Smooth muscle cell (in vitro differentiated cells): ENCODE data around the gene SNTB2. TPM values are rescaled to one million over a fixed set of nuclear protein-coding genes. Genes with fewer than 3 reads are reported as not detected.

Source experiments
- DNase-seq: peaks from one replicate; lab custom pipeline; 2025; ENCODE audit not compliant: unreplicated experiment; lab: John Stamatoyannopoulos, UW
- H2AFZ ChIP-seq: fragments of 200-600 bp; sonication (generic); 2 replicates; pipeline ENCODE4 v1.6.0; 2016; ENCODE audit warnings: antibody characterized with exemption, low read depth, mild to moderate bottlenecking
- H3F3A ChIP-seq: fragments of 200-600 bp; sonication (generic); 2 replicates; pipeline ENCODE4 v1.6.0; 2017; ENCODE audit warnings: antibody characterized with exemption, low read depth
- H3K27ac ChIP-seq: fragments of 200-600 bp; sonication (generic); 2 replicates; pipeline ENCODE4 v1.5.1; 2016; ENCODE audit warnings: low read depth, mild to moderate bottlenecking
- H3K27me3 ChIP-seq: fragments of 200-600 bp; sonication (generic); 2 replicates; pipeline ENCODE4 v1.6.1; 2016; ENCODE audit warnings: low read depth, mild to moderate bottlenecking
- H3K36me3 ChIP-seq: fragments of 200-600 bp; sonication (generic); 2 replicates; pipeline ENCODE4 v1.5.1; 2016; ENCODE audit warnings: low read depth
- H3K4me1 ChIP-seq: fragments of 200-600 bp; sonication (generic); 2 replicates; pipeline ENCODE4 v1.5.1; 2016; ENCODE audit warnings: low read depth
- H3K4me2 ChIP-seq: fragments of 200-600 bp; sonication (generic); 2 replicates; pipeline ENCODE4 v1.6.0; 2016; ENCODE audit warnings: mild to moderate bottlenecking
- H3K4me3 ChIP-seq: fragments of 200-600 bp; sonication (generic); 2 replicates; pipeline ENCODE4 v1.5.1; 2016; ENCODE audit warnings: mild to moderate bottlenecking
- H3K79me2 ChIP-seq: fragments of 200-600 bp; sonication (generic); 2 replicates; pipeline ENCODE4 v1.6.0; 2016; ENCODE audit warnings: low read depth, mild to moderate bottlenecking
- H3K9ac ChIP-seq: fragments of 200-600 bp; sonication (generic); 2 replicates; pipeline ENCODE4 v1.6.0; 2016; ENCODE audit warnings: low read depth
- H3K9me3 ChIP-seq: fragments of 200-600 bp; sonication (generic); replicated peaks from 2 replicates; pipeline ENCODE4 v1.5.1; 2016; ENCODE audit warnings: low read depth
- H4K20me1 ChIP-seq: fragments of 200-600 bp; sonication (generic); 2 replicates; pipeline ENCODE4 v1.6.0; 2016; ENCODE audit warnings: low read depth
- WGBS: methylation state at CpG from one replicate; pipeline ENCODE4 v1.1.7; 2016; ENCODE audit warnings: low lambda C conversion rate; 5-methylcytosine and 5-hydroxymethylcytosine counted together
- polyA plus RNA-seq: library from polyadenylated mRNA; unstranded; fragments of >200 nt; fragmentation: Nextera tagmentation; extraction: Ambion mirVana; gene quantifications from 2 replicates; pipeline ENCODE4 v1.2.1, GENCODE V29; 2016
- total RNA-seq: library from RNA; depleted of rRNA; stranded (reverse); fragments of >200 nt; gene quantifications from 2 replicates; pipeline ENCODE4 v1.2.3, GENCODE V29; 2014
- TF ChIP-seq, protein P1 (sequence below): fragments of 200-600 bp; sonication (generic); IDR thresholded peaks from 2 replicates; pipeline ENCODE4 v1.5.1; 2017; ENCODE audit warnings: borderline replicate concordance, mild to moderate bottlenecking, antibody characterized with exemption; ENCODE audit not compliant: insufficient read depth, poor library complexity, severe bottlenecking

Gene SNTB2
- total and polyA plus RNA-seq, 2 experiments from 2014 or later, result 17.1 to 25.9 TPM

DNA sequence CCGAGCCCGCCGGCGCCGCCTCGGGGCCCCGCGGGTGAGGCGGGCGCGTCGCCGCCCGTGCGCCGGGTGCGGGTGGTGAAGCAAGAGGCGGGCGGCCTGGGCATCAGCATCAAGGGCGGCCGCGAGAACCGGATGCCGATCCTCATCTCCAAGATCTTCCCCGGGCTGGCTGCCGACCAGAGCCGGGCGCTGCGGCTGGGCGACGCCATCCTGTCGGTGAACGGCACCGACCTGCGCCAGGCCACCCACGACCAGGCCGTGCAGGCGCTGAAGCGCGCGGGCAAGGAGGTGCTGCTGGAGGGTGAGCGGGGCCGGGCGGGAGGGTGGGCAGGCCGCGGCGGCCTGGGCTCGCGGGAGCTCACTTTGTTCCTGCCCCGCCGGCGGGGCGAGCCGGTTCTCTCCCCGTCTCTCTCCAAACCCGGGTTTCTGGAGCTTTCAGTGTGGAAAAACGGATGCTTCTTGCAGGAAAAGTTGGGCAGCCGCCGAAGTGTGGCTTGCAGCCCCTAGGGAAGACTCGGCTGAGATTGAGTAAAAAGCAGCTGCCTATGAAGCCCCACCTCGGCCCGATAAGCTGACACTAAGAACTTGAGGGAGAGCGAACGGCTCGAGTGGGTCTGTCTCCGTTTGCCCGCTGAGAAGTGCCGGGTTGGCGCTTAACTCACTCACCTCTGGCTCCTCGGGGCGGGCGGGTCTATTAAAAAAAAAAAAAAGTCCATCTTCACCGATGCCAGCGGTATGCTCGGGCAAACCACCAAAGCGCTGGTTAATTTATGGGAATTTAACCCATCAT lies 677 bp downstream of the SNTB2 start:
- TF ChIP-seq, protein P1, sequence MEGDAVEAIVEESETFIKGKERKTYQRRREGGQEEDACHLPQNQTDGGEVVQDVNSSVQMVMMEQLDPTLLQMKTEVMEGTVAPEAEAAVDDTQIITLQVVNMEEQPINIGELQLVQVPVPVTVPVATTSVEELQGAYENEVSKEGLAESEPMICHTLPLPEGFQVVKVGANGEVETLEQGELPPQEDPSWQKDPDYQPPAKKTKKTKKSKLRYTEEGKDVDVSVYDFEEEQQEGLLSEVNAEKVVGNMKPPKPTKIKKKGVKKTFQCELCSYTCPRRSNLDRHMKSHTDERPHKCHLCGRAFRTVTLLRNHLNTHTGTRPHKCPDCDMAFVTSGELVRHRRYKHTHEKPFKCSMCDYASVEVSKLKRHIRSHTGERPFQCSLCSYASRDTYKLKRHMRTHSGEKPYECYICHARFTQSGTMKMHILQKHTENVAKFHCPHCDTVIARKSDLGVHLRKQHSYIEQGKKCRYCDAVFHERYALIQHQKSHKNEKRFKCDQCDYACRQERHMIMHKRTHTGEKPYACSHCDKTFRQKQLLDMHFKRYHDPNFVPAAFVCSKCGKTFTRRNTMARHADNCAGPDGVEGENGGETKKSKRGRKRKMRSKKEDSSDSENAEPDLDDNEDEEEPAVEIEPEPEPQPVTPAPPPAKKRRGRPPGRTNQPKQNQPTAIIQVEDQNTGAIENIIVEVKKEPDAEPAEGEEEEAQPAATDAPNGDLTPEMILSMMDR, result no peak
- 1% methylated on average over 75 of the region's 76 CpGs for WGBS
- DNase-seq, result peak; percentile 16
- Histone ChIP-seq H3F3A (no peaks in the 10 kb centered on the region), H3K79me2 (peaks cover 33% of the 10 kb centered on the region), H3K4me2 (peak overlapping the region; percentile 89), H2AFZ (peak overlapping the region; percentile 60), H3K9me3 (no peaks in the 10 kb centered on the region), H4K20me1 (peaks cover 41% of the 10 kb centered on the region), H3K9ac (peak overlapping the region; percentile 65), H3K27ac (peak overlapping the region; percentile 0), H3K36me3 (no peaks in the 10 kb centered on the region), H3K4me3 (peak overlapping the region; percentile 93), H3K27me3 (no peaks in the 10 kb centered on the region), H3K4me1 (peaks cover 20% of the 10 kb centered on the region)

GRCh38 chr16:69188236-69188549 lies 1.2 kb downstream of the SNTB2 start:
- H3K4me3 ChIP-seq, result peak overlapping the region; percentile 93
- peaks cover 46% of the 10 kb centered on the region for H4K20me1 ChIP-seq
- peak overlapping the region; percentile 60 for H2AFZ ChIP-seq
- 14% methylated on average over 5 of the region's 5 CpGs for WGBS
- no peaks in the 10 kb centered on the region for H3K36me3 ChIP-seq
- peaks cover 20% of the 10 kb centered on the region for H3K4me1 ChIP-seq
- DNase-seq, result no peak
- no peaks in the 10 kb centered on the region for H3F3A ChIP-seq
- TF ChIP-seq, protein P1, result no peak
- H3K9me3 ChIP-seq, result no peaks in the 10 kb centered on the region
- peak overlapping the region; percentile 89 for H3K4me2 ChIP-seq
- H3K27ac ChIP-seq, result peak overlapping the region; percentile 0
- peak overlapping the region; percentile 65 for H3K9ac ChIP-seq
- H3K79me2 ChIP-seq, result peaks cover 38% of the 10 kb centered on the region
- H3K27me3 ChIP-seq, result no peaks in the 10 kb centered on the region

GRCh38 chr16:69188716-69189115 lies 1.8 kb downstream of the SNTB2 start:
- no peak overlapping the region for H2AFZ ChIP-seq

More at GRCh38 chr16:69188716-69189115, 1.8 kb downstream of the SNTB2 start:
- Histone ChIP-seq H3F3A (no peaks in the 10 kb centered on the region), H3K4me2 (peak overlapping the region; percentile 89), H3K4me3 (peak overlapping the region; percentile 93), H3K27ac (peak overlapping the region; percentile 0), H4K20me1 (peaks cover 51% of the 10 kb centered on the region), H3K27me3 (no peaks in the 10 kb centered on the region), H3K4me1 (peaks cover 20% of the 10 kb centered on the region), H3K79me2 (peaks cover 38% of the 10 kb centered on the region), H3K9me3 (no peaks in the 10 kb centered on the region), H3K36me3 (no peaks in the 10 kb centered on the region), H3K9ac (peak overlapping the region; percentile 65)
- DNase-seq, result no peak
- 22% methylated on average over 5 of the region's 5 CpGs for WGBS
- TF ChIP-seq, protein P1, result no peak
